ENCODE results near the gene CARMIL1. TPM values are rescaled to one million over a fixed set of nuclear protein-coding genes. Genes with fewer than 3 reads are reported as not detected.

Gene CARMIL1
- total RNA-seq, 4 donors from 2014 or later: 6.2 to 17.2 (median 11.5) TPM

DNA sequence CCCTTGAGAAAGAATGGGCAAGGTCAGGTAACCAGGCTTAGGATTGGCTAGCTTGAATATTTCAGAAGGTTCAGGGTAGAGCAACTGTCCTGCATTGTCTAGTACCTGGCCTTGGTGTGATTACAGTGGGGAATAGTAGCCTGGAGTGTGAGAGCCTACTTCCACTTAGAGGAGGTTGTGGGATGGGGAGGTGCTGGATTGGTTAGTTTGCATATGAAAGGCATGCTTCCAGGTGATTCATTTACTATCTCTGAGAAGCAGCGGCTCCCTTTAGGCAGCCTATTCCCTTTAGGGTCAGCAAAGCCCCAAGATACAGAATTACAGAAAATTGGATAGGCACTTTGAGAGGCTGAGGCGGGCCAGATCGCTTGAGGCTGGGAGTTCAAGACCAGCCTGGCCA is 347.8 kb downstream of the CARMIL1 start:
- TF ChIP-seq CTCF (IDR thresholded peaks at IDR 0.05): no peak
- no peak for TF ChIP-seq POLR2AphosphoS5 (IDR thresholded peaks at IDR 0.05)
- TF ChIP-seq EP300 (IDR thresholded peaks at IDR 0.05): no peak
- no peak for TF ChIP-seq POLR2A (IDR thresholded peaks at IDR 0.05)
- no peak overlapping the region for H3K4me3 ChIP-seq
- H3K27me3 ChIP-seq: peaks cover 5% of the 10 kb centered on the region
- 57 to 72% methylated on average over 2 to 3 of the region's 3 CpGs for WGBS, 2 donors (ENCODE audit: low coverage in 1 of 2)
- H3K36me3 ChIP-seq: no peaks in the 10 kb centered on the region
- ATAC-seq: no peak
- H3K4me1 ChIP-seq: no peaks in the 10 kb centered on the region
- H3K9me3 ChIP-seq: no peaks in the 10 kb centered on the region
- H3K27ac ChIP-seq: no peak overlapping the region

GRCh38 chr6:25628471-25629197 is 349.5 kb downstream of the CARMIL1 start:
- no peak for ATAC-seq
- no peak for TF ChIP-seq POLR2A (IDR thresholded peaks at IDR 0.05)
- no peak for TF ChIP-seq CTCF (IDR thresholded peaks at IDR 0.05)
- no peak for TF ChIP-seq EP300 (IDR thresholded peaks at IDR 0.05)
- TF ChIP-seq POLR2AphosphoS5 (IDR thresholded peaks at IDR 0.05): no peak
- H3K4me1 ChIP-seq: no peaks in the 10 kb centered on the region
- H3K9me3 ChIP-seq: no peaks in the 10 kb centered on the region
- 65 to 74% methylated on average over 3 to 4 of the region's 4 CpGs for WGBS, 2 donors (ENCODE audit: low coverage in 1 of 2)
- H3K27ac ChIP-seq: no peak overlapping the region
- no peak overlapping the region for H3K4me3 ChIP-seq
- H3K36me3 ChIP-seq: no peaks in the 10 kb centered on the region
- peaks cover 16% of the 10 kb centered on the region for H3K27me3 ChIP-seq

DNA sequence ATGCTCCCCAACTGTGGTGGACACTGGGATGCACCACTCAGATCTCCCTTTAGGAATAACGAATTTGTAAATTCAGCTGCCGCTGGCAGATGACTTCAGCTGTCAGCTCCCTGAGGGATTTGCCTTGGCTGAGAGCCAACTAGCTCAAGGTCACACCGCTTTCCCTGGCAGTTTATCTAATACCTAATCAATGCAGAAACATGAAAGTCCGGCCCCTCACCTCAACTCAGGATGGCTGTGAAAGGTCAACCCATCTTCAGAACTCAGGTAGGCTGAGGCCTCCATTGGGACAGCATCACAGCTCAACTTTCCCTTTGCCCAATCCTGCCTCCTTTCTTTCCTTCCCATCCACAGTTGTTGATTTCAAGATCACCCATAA is 350.0 kb downstream of the CARMIL1 start:
- ATAC-seq: no peak
- WGBS, 2 donors (ENCODE audit: low coverage in 1 of 2): 46 to 62% methylated on average over 2 to 4 of the region's 4 CpGs
- Histone ChIP-seq H3K27me3 (peaks cover 16% of the 10 kb centered on the region), H3K9me3 (no peaks in the 10 kb centered on the region), H3K27ac (no peak overlapping the region), H3K4me3 (no peak overlapping the region), H3K36me3 (no peaks in the 10 kb centered on the region), H3K4me1 (no peaks in the 10 kb centered on the region)
- no peak for TF ChIP-seq POLR2A (IDR thresholded peaks at IDR 0.05)
- no peak for TF ChIP-seq CTCF (IDR thresholded peaks at IDR 0.05)
- TF ChIP-seq EP300 (IDR thresholded peaks at IDR 0.05): no peak
- no peak for TF ChIP-seq POLR2AphosphoS5 (IDR thresholded peaks at IDR 0.05)

DNA sequence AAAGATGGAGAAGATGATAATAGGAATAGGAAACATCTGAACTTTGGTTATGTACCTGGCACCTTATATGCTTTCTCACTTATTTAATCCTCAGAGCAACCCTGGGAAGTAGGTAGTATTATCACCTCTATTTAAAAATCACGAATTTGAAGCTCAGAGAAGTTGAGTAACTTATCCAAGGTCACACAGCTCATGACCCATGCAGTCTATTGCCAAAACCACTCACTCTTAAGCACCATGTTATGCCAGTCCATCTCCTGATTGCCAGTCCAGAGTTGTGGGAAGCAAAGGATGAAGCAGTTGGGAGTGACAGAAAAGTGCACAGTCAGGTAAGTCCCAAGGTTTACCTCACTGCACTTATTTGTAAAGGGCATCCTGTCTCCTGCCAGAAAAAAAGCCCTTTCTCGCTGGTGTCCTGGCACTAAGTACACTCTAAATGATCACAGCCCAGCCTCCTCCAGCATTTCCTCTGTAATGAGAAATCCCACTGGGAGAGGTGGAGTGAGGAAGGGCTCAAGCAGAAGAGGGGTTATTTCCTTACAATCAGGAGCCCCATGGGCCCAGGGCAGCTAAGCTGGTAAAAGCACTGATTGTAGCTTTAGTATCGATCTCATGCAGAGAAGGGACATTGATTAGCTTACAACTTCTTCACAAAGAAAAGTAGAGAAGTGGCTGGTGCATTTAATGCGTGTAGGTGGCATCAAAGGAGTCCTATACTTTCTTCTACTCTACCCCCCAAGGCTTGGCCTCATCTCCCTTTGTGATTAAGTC is 351.5 kb downstream of the CARMIL1 start:
- H3K4me1 ChIP-seq: no peaks in the 10 kb centered on the region
- WGBS, 2 donors (ENCODE audit: low coverage in 1 of 2): 54 to 58% methylated on average over 4 of the region's 4 CpGs
- no peak overlapping the region for H3K27ac ChIP-seq
- no peaks in the 10 kb centered on the region for H3K9me3 ChIP-seq
- no peaks in the 10 kb centered on the region for H3K36me3 ChIP-seq
- TF ChIP-seq POLR2A (IDR thresholded peaks at IDR 0.05) (no peak), EP300 (IDR thresholded peaks at IDR 0.05) (no peak), CTCF (IDR thresholded peaks at IDR 0.05) (no peak), POLR2AphosphoS5 (IDR thresholded peaks at IDR 0.05) (no peak)
- ATAC-seq: no peak
- H3K27me3 ChIP-seq: peaks cover 16% of the 10 kb centered on the region
- H3K4me3 ChIP-seq: no peak overlapping the region
